ENCODE data around the gene CD207. TPM values are rescaled to one million over a fixed set of nuclear protein-coding genes. Genes with fewer than 3 reads are reported as not detected.

CD207 gene
- total and polyA plus RNA-seq, 2 of the 8 experiments (the other 6 are each of a cell fraction or from before 2014, with no cell fraction given), result not detected

GRCh38 chr2:70785137-70785911, 50.3 kb downstream of the CD207 start (continued):
- TF ChIP-seq EZH2 (IDR thresholded peaks at IDR 0.05; ENCODE audit: low read depth, low read length, severe bottlenecking), result no peak
- TF ChIP-seq RBBP5 (IDR thresholded peaks at IDR 0.05; ENCODE audit: borderline replicate concordance, low read depth, low read length), result no peak
- TF ChIP-seq SP2 (IDR thresholded peaks at IDR 0.05; ENCODE audit: low read length), result no peak
- TF ChIP-seq SP1 (IDR thresholded peaks at IDR 0.05; ENCODE audit: low read depth, low read length), result no peak
- no peak for TF ChIP-seq NANOG (IDR thresholded peaks at IDR 0.05; ENCODE audit: insufficient read depth, low read depth, low read length, poor library complexity, severe bottlenecking)
- peak; percentile 69 for TF ChIP-seq MAX (IDR thresholded peaks at IDR 0.05)
- TF ChIP-seq PHF8 (conservative IDR thresholded peaks at IDR 0.05; ENCODE audit: low read depth, low read length), result no peak
- peak; percentile 89 to 93 for TF ChIP-seq RAD21 (IDR thresholded peaks at IDR 0.05 in 1 of 2, conservative IDR thresholded peaks at IDR 0.05 in 1 of 2; ENCODE audit: low read depth in 2 of 2, low read length in 2 of 2)
- TF ChIP-seq POLR2AphosphoS5 (IDR thresholded peaks at IDR 0.05; ENCODE audit: low read depth, low read length), result no peak
- no peak for TF ChIP-seq TCF12 (IDR thresholded peaks at IDR 0.05; ENCODE audit: low read depth, low read length)
- peak; percentile 93 to 96 for TF ChIP-seq SIN3A (conservative IDR thresholded peaks at IDR 0.05 in 1 of 2, IDR thresholded peaks at IDR 0.05 in 1 of 2; ENCODE audit: low read depth in 1 of 2, low read length in 2 of 2)

Data from H1 (cell line).